Activated B cell treated with CpG ODN at 0.5 μM for 24 hours (primary cell): ENCODE measurements around the gene VARS1. TPM values are rescaled to one million over a fixed set of nuclear protein-coding genes. Genes with fewer than 3 reads are reported as not detected.

Experiments
- ATAC-seq: fragments of 200-7000 bp; cut with Tn5 transposase; one replicate; pipeline ENCODE4 v1.10.0; 2021; ENCODE audit warnings: low read depth, mild to moderate bottlenecking, moderate library complexity
- CTCF ChIA-PET: fragments of 350-600 bp; sonication (Branson Sonifier 250); formaldehyde crosslinking; loops from one replicate; lab custom pipeline; 2021; ENCODE audit warnings: antibody characterized with exemption; lab: Charles Lee
- POLR2A ChIA-PET: fragments of 350-600 bp; sonication (Branson Sonifier 250); formaldehyde crosslinking; loops from one replicate; lab custom pipeline; 2021; ENCODE audit warnings: antibody characterized with exemption; lab: Charles Lee
- DNase-seq: peaks from one replicate; pipeline ENCODE4 v3.0.0; 2022
- H3K27ac Mint-ChIP-seq: one replicate; pipeline ENCODE4 v1.8.0; 2020; ENCODE audit warnings: mixed read lengths
- H3K27me3 Mint-ChIP-seq: one replicate; pipeline ENCODE4 v1.8.0; 2021; ENCODE audit warnings: mixed read lengths
- H3K36me3 Mint-ChIP-seq: one replicate; pipeline ENCODE4 v1.8.0; 2021; ENCODE audit warnings: low read depth, mixed read lengths
- H3K4me1 Mint-ChIP-seq: one replicate; pipeline ENCODE4 v1.8.0; 2021; ENCODE audit warnings: mixed read lengths
- H3K4me3 Mint-ChIP-seq: one replicate; pipeline ENCODE4 v1.8.0; 2020; ENCODE audit warnings: mild to moderate bottlenecking, mixed read lengths
- H3K9me3 Mint-ChIP-seq: one replicate; pipeline ENCODE4 v1.8.0; 2020; ENCODE audit warnings: mixed read lengths
- CTCF ChIP-seq: fragments of 200-600 bp; IDR thresholded peaks from one replicate; pipeline ENCODE4 v1.8.0; 2022; ENCODE audit warnings: antibody characterized with exemption, mild to moderate bottlenecking
- intact Hi-C: fragments of 100-400 bp; cut with micrococcal nuclease; formaldehyde crosslinking; loops from one replicate; pipeline ENCODE4 v1.15.1; 2024
- total RNA-seq: library from RNA; stranded (reverse); gene quantifications from 2 replicates; pipeline ENCODE4 v1.2.3, GENCODE V29; 2022

Gene VARS1
- total RNA-seq, 1 donor from 2014 or later, result 140 TPM

- ATAC-seq (no peak), DNase-seq (no peak)
- Mint-ChIP-seq H3K27ac (no peak overlapping the region), H3K27me3 (no peaks in the 10 kb centered on the region), H3K4me3 (no peak overlapping the region), H3K36me3 (peaks cover 48% of the 10 kb centered on the region), H3K9me3 (no peaks in the 10 kb centered on the region), H3K4me1 (peaks cover 24% of the 10 kb centered on the region)
- TF ChIP-seq CTCF, result no peak
- ChIA-PET CTCF (interaction anchor here (1.8 kb wide), 1 partner anchor 13 kb away, joined by 5 read pairs; no protein-coding TSS in a partner anchor), POLR2A (interaction anchor here (0.7 to 1.9 kb wide), 6 partner anchors 12 to 55 kb away, joined by 3 to 12 read pairs (median 6); partner anchors contain the start of genes LSM2, MSH5 and VARS1)
- intact Hi-C loops, result no loop called here
Observed at GRCh38 chr6:31778193-31778592, 17.4 kb downstream of the VARS1 start.

- H3K36me3 Mint-ChIP-seq, result peaks cover 44% of the 10 kb centered on the region
Observed at GRCh38 chr6:31777667-31778050, 17.9 kb downstream of the VARS1 start.

GRCh38 chr6:31776989-31777666 lies 18.4 kb downstream of the VARS1 start, which contains the start of gene VWA7:
VWA7 (minus strand) TSS chr6:31777328; CDS start chr6:31776779, 549 bp downstream.
- Mint-ChIP-seq H3K27ac (peak within 1 kb of the TSS; percentile 72), H3K36me3 (peaks cover 38% of the 10 kb centered on the region), H3K4me1 (peaks cover 30% of the 10 kb centered on the region), H3K4me3 (peak within 1 kb of the TSS; percentile 50), H3K9me3 (no peaks in the 10 kb centered on the region), H3K27me3 (no peaks in the 10 kb centered on the region)
- peak; percentile 90 for ATAC-seq
- peak; percentile 64 for DNase-seq
- POLR2A ChIA-PET, result interaction anchor here (0.6 to 1.9 kb wide), 12 partner anchors 13 to 125 kb away, joined by 3 to 12 read pairs (median 6); partner anchors contain the start of genes HSPA1A, HSPA1L, LSM2 and MSH5
- no peak for TF ChIP-seq CTCF
- intact Hi-C loops, result loop anchor here (1.0 kb wide), 2 partner anchors 12 to 17 kb away; no protein-coding TSS in a partner anchor
- CTCF ChIA-PET, result no interaction called here

More at GRCh38 chr6:31777667-31778050, 17.9 kb downstream of the VARS1 start:
- Mint-ChIP-seq H3K9me3 (no peaks in the 10 kb centered on the region), H3K4me3 (no peak overlapping the region), H3K4me1 (peaks cover 27% of the 10 kb centered on the region), H3K27ac (peak overlapping the region; percentile 72), H3K27me3 (no peaks in the 10 kb centered on the region)
- ATAC-seq (no peak), DNase-seq (no peak)
- intact Hi-C loops, result loop anchor here (1.0 kb wide), 2 partner anchors 12 to 17 kb away; no protein-coding TSS in a partner anchor
- TF ChIP-seq CTCF, result no peak
- ChIA-PET CTCF (interaction anchor here (1.8 kb wide), 1 partner anchor 14 kb away, joined by 5 read pairs; no protein-coding TSS in a partner anchor), POLR2A (interaction anchor here (0.6 to 1.9 kb wide), 12 partner anchors 13 to 126 kb away, joined by 3 to 12 read pairs (median 6); partner anchors contain the start of genes HSPA1A, HSPA1L, LSM2 and MSH5)

- Mint-ChIP-seq H3K9me3 (no peaks in the 10 kb centered on the region), H3K4me1 (peaks cover 30% of the 10 kb centered on the region), H3K27me3 (no peaks in the 10 kb centered on the region), H3K36me3 (peaks cover 33% of the 10 kb centered on the region), H3K27ac (peak overlapping the region; percentile 72), H3K4me3 (peak overlapping the region; percentile 50)
- TF ChIP-seq CTCF, result no peak
- ChIA-PET CTCF (no interaction called here), POLR2A (interaction anchor here (1.3 to 1.9 kb wide), 7 partner anchors 14 to 45 kb away, joined by 3 to 12 read pairs (median 6); partner anchors contain the start of genes HSPA1A, HSPA1L, LSM2 and MSH5)
- DNase-seq (no peak), ATAC-seq (no peak)
- intact Hi-C loops, result no loop called here
Observed at GRCh38 chr6:31776485-31776988, 19.0 kb downstream of the VARS1 start.
